ENCODE data around the gene AMBRA1. TPM values are rescaled to one million over a fixed set of nuclear protein-coding genes. Genes with fewer than 3 reads are reported as not detected.

AMBRA1 gene
- total RNA-seq, 6 experiments from 2014 or later: 23.2 to 25.9 (median 24.4) TPM

DNA sequence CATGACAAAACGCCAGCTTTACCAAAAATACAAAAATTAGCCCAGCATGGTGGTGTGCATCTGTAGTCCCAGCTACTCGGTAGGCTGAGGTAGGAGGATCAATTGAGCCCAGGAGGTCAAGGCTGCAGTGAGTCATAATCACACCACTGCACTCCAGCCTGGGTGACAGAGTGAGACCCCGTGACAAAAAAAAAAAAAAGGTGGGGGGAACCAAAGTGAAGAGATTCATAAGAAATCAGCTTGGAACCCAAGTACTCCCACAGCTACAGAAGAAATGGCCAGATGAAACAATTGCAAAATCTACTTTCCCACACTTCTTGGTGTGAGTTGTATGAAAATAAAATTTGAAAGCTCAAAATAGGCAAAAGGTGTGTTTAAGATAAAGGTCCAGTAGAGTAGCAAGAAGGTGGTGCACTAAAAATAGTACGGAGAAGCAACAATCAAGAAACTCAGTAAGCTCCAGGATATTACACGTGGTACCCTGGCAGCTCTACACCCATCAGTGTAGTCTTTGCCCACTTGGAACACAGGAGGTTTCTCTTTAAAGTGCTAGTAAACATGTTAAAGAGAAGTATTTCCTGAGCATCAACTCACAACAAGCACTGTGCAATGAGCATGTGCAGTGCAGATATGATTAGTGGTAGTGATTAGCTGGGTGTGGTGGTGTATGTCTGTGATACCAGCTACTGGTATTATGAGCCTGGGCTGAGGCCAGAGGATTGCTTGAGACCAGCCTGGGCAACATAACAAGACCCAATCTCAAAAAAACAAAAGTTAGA, 17.9 kb upstream of the AMBRA1 start:
- DNase-seq: no peak
- Mint-ChIP-seq H3K27ac (no peak overlapping the region), H3K27me3 (ENCODE audit: insufficient read depth) (0 out of 2 replicates have a peak, but pooled peaks cover 1% of the 10 kb centered on the region), H3K36me3 (ENCODE audit: low read depth) (no peaks in the 10 kb centered on the region), H3K4me1 (ENCODE audit: low read depth) (peaks cover 15% of the 10 kb centered on the region), H3K9me3 (no peaks in the 10 kb centered on the region), H3K4me3 (no peak overlapping the region)
- TF ChIP-seq, protein P1, sequence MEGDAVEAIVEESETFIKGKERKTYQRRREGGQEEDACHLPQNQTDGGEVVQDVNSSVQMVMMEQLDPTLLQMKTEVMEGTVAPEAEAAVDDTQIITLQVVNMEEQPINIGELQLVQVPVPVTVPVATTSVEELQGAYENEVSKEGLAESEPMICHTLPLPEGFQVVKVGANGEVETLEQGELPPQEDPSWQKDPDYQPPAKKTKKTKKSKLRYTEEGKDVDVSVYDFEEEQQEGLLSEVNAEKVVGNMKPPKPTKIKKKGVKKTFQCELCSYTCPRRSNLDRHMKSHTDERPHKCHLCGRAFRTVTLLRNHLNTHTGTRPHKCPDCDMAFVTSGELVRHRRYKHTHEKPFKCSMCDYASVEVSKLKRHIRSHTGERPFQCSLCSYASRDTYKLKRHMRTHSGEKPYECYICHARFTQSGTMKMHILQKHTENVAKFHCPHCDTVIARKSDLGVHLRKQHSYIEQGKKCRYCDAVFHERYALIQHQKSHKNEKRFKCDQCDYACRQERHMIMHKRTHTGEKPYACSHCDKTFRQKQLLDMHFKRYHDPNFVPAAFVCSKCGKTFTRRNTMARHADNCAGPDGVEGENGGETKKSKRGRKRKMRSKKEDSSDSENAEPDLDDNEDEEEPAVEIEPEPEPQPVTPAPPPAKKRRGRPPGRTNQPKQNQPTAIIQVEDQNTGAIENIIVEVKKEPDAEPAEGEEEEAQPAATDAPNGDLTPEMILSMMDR (IDR thresholded peaks at IDR 0.05): no peak

DNA sequence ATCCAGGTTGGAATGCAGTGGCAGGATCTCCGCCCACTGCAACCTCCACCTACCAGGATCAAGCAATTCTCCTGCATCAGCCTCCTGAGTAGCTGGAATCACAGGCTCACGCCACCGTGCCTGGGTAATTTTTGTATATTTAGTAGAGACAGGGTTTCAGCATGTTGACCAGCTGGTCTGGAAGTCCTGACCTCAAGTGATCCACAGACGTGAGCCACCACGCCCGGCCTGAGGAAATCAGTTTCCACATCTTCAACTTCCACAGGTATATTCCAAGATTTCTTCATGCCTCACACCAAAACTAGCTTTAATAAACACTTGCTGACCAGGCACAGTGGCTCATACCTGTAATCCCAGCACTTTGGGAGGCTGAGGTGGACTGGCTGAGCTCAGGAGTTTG, 15.6 kb upstream of the AMBRA1 start:
- H3K4me3 Mint-ChIP-seq: no peak overlapping the region
- H3K27ac Mint-ChIP-seq: no peak overlapping the region
- H3K27me3 Mint-ChIP-seq (ENCODE audit: insufficient read depth): 0 out of 2 replicates have a peak, but pooled peaks cover 1% of the 10 kb centered on the region
- no peaks in the 10 kb centered on the region for H3K9me3 Mint-ChIP-seq
- no peaks in the 10 kb centered on the region for H3K36me3 Mint-ChIP-seq (ENCODE audit: low read depth)
- no peaks in the 10 kb centered on the region for H3K4me1 Mint-ChIP-seq (ENCODE audit: low read depth)
- no peak for DNase-seq
- TF ChIP-seq, protein P1 (IDR thresholded peaks at IDR 0.05): no peak

DNA sequence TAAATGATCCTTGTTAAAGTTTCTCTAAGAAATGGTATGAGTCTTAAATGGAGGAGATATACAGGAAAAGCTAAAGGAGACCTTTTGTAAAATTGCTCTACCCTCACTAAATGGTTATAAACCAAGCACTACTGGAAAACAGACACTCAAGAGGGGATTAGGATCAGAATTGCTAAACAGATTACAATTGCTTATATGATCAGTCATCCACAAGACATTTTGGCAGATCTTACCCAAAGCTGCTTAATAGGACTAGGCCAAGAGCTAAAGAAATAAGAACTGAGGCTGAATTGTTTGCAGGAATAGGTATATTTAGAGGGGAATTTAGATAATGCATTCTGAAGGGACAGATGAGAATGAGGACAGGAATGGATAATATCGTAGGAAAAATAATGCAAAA, 13.7 kb upstream of the AMBRA1 start:
- Mint-ChIP-seq H3K27me3 (ENCODE audit: insufficient read depth) (no peaks in the 10 kb centered on the region), H3K9me3 (no peaks in the 10 kb centered on the region), H3K4me1 (ENCODE audit: low read depth) (no peaks in the 10 kb centered on the region), H3K27ac (no peak overlapping the region), H3K4me3 (no peak overlapping the region), H3K36me3 (ENCODE audit: low read depth) (no peaks in the 10 kb centered on the region)
- TF ChIP-seq, protein P1 (IDR thresholded peaks at IDR 0.05): no peak
- no peak for DNase-seq

DNA sequence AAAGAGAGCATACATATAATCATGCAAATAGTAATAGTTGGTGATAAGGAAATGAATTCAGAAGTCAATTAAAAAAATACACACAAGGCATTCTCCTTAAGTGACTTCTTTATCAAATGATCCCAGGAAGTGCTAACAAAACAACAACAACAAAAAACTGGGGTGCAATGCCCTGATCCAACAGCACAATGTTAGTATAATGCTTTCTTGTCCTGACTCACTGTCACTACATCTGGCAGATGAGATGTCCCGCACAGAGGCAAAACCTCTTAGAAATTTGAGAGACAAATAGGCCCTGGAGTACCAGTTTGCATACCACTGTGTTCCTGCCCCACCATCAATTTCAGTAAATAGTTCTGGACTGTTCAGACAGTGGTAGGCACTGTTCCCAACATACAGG, 11.0 kb upstream of the AMBRA1 start:
- Mint-ChIP-seq H3K27me3 (ENCODE audit: insufficient read depth) (no peaks in the 10 kb centered on the region; the same call in 1 of the 2 replicates), H3K9me3 (no peaks in the 10 kb centered on the region), H3K36me3 (ENCODE audit: low read depth) (no peaks in the 10 kb centered on the region), H3K4me1 (ENCODE audit: low read depth) (no peaks in the 10 kb centered on the region; the same call in 1 of the 2 replicates), H3K27ac (no peak overlapping the region), H3K4me3 (no peak overlapping the region)
- DNase-seq: no peak
- TF ChIP-seq, protein P1 (IDR thresholded peaks at IDR 0.05): no peak

DNA sequence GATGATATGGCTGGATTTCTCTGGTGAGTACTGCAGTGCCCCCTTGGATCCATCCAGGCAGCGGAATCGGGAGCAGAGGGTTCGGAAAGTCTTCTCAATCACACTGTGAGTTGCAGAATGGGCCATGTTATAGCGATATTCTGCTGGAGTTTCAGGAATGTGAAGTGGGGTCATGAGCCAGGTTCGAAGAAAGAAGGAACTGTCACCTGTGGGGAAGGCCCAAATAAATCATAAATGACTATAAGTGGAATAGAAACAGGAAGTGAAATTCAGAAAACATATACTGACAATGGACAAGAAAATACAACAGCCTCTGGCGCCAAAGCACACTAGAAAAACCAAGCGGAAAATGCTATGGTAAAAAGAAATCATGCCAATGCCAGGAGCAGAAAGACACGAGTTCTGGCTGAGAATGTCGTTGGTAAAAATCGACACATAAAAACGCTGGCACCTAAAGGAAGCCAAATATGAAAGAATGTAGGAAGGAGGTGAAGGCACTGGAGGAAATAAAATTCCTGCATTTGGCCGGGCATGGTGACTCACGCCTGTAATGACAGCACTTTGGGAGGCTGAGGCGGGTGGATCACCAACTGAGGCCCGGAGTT, 10.0 kb upstream of the AMBRA1 start:
- Mint-ChIP-seq H3K4me1 (ENCODE audit: low read depth) (no peaks in the 10 kb centered on the region; the same call in 1 of the 2 replicates), H3K9me3 (no peaks in the 10 kb centered on the region), H3K4me3 (no peak overlapping the region), H3K27me3 (ENCODE audit: insufficient read depth) (no peaks in the 10 kb centered on the region; the same call in 1 of the 2 replicates), H3K36me3 (ENCODE audit: low read depth) (no peaks in the 10 kb centered on the region), H3K27ac (no peak overlapping the region)
- TF ChIP-seq, protein P1 (IDR thresholded peaks at IDR 0.05): no peak
- no peak for DNase-seq

Measured in HFFc6 (cell line).